Heart left ventricle (tissue), 16 donors: ENCODE results near the gene MCUB. TPM values are rescaled to one million over a fixed set of nuclear protein-coding genes. Genes with fewer than 3 reads are reported as not detected.

ENCODE experiments used
- ATAC-seq, 4 donors: fragments of 200-7000 bp; cut with Tn5 transposase; one replicate each; pipeline ENCODE4 v1.9.1; 2020 to 2022; ENCODE audit warnings: moderate library complexity in 4 of 4, mild to moderate bottlenecking in 3 of 4, moderate number of reproducible peaks in 1 of 4
- DNase-seq, 5 donors: peaks; one replicate each; pipeline ENCODE4 v3.0.0-alpha.2; 2020
- H3K27ac ChIP-seq, 12 donors: fragments of 200-600 bp; sonication (generic) in 4 of 12; one replicate each; pipeline versions ENCODE4 v1.5.0 to v1.8.0; 2016 to 2022; ENCODE audit warnings: mild to moderate bottlenecking in 2 of 12
- H3K27me3 ChIP-seq, 9 donors: fragments of 200-600 bp; sonication (generic) in 2 of 9; one replicate each; pipeline versions ENCODE4 v1.5.1 to v1.8.0; 2016 to 2022; ENCODE audit warnings: mild to moderate bottlenecking in 3 of 9
- H3K36me3 ChIP-seq, 9 donors: fragments of 200-600 bp; sonication (generic) in 2 of 9; one replicate each; pipeline versions ENCODE4 v1.5.0 to v1.8.0; 2018 to 2022; ENCODE audit warnings: mild to moderate bottlenecking in 2 of 9
- H3K4me1 ChIP-seq, 12 donors: fragments of 200-600 bp; sonication (generic) in 4 of 12; one replicate each; pipeline versions ENCODE4 v1.5.0 to v1.8.0; 2016 to 2022; ENCODE audit warnings: mild to moderate bottlenecking in 3 of 12
- H3K4me3 ChIP-seq, 12 donors: fragments of 200-600 bp; sonication (generic) in 4 of 12; one replicate each; pipeline versions ENCODE4 v1.5.0 to v1.8.0; 2017 to 2022; ENCODE audit warnings: mild to moderate bottlenecking in 9 of 12, moderate library complexity in 4 of 12
- H3K9me3 ChIP-seq, 12 donors: fragments of 200-600 bp; sonication (generic) in 4 of 12; one replicate each; pipeline versions ENCODE4 v1.5.0 to v1.8.0; 2016 to 2022; ENCODE audit warnings: mild to moderate bottlenecking in 1 of 12
- CTCF ChIP-seq, 12 donors: fragments of 200-600 bp; sonication (generic) in 4 of 12; IDR thresholded peaks; one replicate each; pipeline versions ENCODE4 v1.5.0 to v1.8.0; 2018 to 2022; ENCODE audit warnings: antibody characterized with exemption in 12 of 12, mild to moderate bottlenecking in 5 of 12
- POLR2A ChIP-seq, 2 donors: fragments of 450-650 bp; IDR thresholded peaks; one replicate each; pipeline ENCODE4 v1.6.1; 2017; ENCODE audit warnings: antibody characterized with exemption in 2 of 2, mild to moderate bottlenecking in 2 of 2, moderate library complexity in 2 of 2
- WGBS, 4 donors: extraction: QIAGEN DNeasy Blood & Tissue Kit in 2 of 4; methylation state at CpG; one replicate each; pipeline versions ENCODE4 v1.1.5 to v1.1.7; 2013 to 2018; 5-methylcytosine and 5-hydroxymethylcytosine counted together
- intact Hi-C, 10 donors: fragments of 100-400 bp; cut with DNase I; formaldehyde crosslinking; loops; one replicate each; pipeline versions ENCODE4 v1.11.1 to v1.14.2; 2022
- polyA plus RNA-seq, 2 donors: library from polyadenylated mRNA; stranded (reverse); fragments of 200-250 nt; gene quantifications; one replicate each; pipeline ENCODE4 v1.2.3, GENCODE V29; 2013
- total RNA-seq, 9 donors: library from RNA; depleted of rRNA in 2 of 9; stranded (reverse); fragments of >200 nt in 2 of 9; fragmentation: NEBNext Ultra II Directional in 3 of 9; extraction: Animal tissue kit (Norgen Biotek cat#: 25700) in 3 of 9; gene quantifications; one replicate each; pipeline versions ENCODE4 v1.1.0 to v1.2.4, GENCODE V29; 2016 to 2023
- donor health status: ischemic (EF 13 %, LVEDD 7.1; RV severe dilation, severe dysfunction).
- donor health status: healthy with polysubstance abuse.
- donor health status: DM: no; HTN: yes; CAD: no.
- donor health status: DM: no; HTN: no; CAD: no.
- donor health status: ischemic (EF 25% LVEDD 6.9; RV normal size, moderate dysfunction).
- donor health status: ischemic (EF 25% LVEDD 5.7; RV mildly dilated, moderate dysfunction).
- donor health status: healthy.
- donor health status: DM: yes; HTN: yes; CAD: no.
- donor health status: ischemic (EF 35%, LVEDD 5.7; RV mildly dilated, moderate dysfunction).
- donor health status: nonischemic (EF 11% LVEDD 7.7; RV severe dilation, severe dysfunction).
- donor health status: DM: yes; HTN: yes; CAD: no.
- donor health status: PGD.
- donor health status: ischemic (EF 29% LVEDD 5.4; RV normal size, mild dysfunction).
- donor health status: nonischemic (EF 23%, LVEDD 6.1; RV moderate dilation, normal function).

MCUB gene
- total and polyA plus RNA-seq, 11 donors = 1.6 to 15.1 (median 4.3) TPM

DNA sequence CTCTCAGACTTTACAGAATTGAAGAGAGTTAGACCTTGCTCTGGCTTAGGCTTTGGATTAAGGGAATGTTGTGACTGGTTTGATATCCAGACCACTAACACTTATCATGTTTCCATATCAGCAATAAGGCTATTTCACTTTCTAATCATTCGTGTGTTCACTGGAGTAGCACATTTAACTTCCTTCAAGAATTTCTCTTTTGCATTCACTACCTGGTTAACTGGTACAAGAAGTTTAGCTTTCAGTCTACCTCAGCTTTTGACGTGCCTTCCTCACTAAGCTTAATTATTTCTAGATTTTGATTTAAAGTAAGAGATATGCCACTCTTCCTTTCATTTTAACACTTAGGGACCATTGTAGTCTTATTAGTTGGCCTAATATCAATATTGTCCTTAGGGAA, 80.6 kb downstream of the MCUB start:
- H3K36me3 ChIP-seq = no peaks in the 10 kb centered on the region
- H3K4me1 ChIP-seq = no peaks in the 10 kb centered on the region
- no peak for TF ChIP-seq CTCF (IDR thresholded peaks at IDR 0.05)
- no peak for TF ChIP-seq POLR2A (IDR thresholded peaks at IDR 0.05)
- WGBS, 4 donors = 83 to 92% (median 86%) methylated on average over 2 of the region's 2 CpGs
- no peak for ATAC-seq
- intact Hi-C loops = no loop called here
- DNase-seq = no peak
- no peak overlapping the region for H3K27ac ChIP-seq
- peaks cover 0 to 19% (median 0%) of the 10 kb centered on the region in 12 donors for H3K9me3 ChIP-seq
- no peaks in the 10 kb centered on the region for H3K27me3 ChIP-seq
- no peak overlapping the region for H3K4me3 ChIP-seq

GRCh38 chr4:109645874-109646710, 86.0 kb downstream of the MCUB start:
- H3K4me1 ChIP-seq = peaks cover 0 to 9% (median 0%) of the 10 kb centered on the region in 12 donors
- no peaks in the 10 kb centered on the region for H3K36me3 ChIP-seq
- DNase-seq (no peak), ATAC-seq (peak in 1 of 4 donors; percentile 33)
- intact Hi-C loops = no loop called here
- peaks cover 0 to 14% (median 0%) of the 10 kb centered on the region in 12 donors for H3K9me3 ChIP-seq
- H3K4me3 ChIP-seq = no peak overlapping the region
- no peaks in the 10 kb centered on the region for H3K27me3 ChIP-seq
- H3K27ac ChIP-seq = no peak overlapping the region
- 72 to 79% (median 73%) methylated on average over 7 of the region's 7 CpGs for WGBS, 4 donors
- no peak for TF ChIP-seq POLR2A (IDR thresholded peaks at IDR 0.05)
- no peak for TF ChIP-seq CTCF (IDR thresholded peaks at IDR 0.05)

- no peak for ATAC-seq
- no peak for DNase-seq
- peaks cover 0 to 9% (median 0%) of the 10 kb centered on the region in 12 donors for H3K4me1 ChIP-seq
- peaks cover 0 to 30% (median 7%) of the 10 kb centered on the region in 12 donors for H3K9me3 ChIP-seq
- H3K4me3 ChIP-seq = no peak overlapping the region
- peak overlapping the region in 1 of 12 donors; percentile 70 for H3K27ac ChIP-seq
- TF ChIP-seq CTCF (IDR thresholded peaks at IDR 0.05) (no peak), POLR2A (IDR thresholded peaks at IDR 0.05) (no peak)
- WGBS, 4 donors = 69 to 75% (median 70%) methylated on average over 5 of the region's 5 CpGs
- no peaks in the 10 kb centered on the region for H3K27me3 ChIP-seq
- intact Hi-C loops = no loop called here
- no peaks in the 10 kb centered on the region for H3K36me3 ChIP-seq
Measured at GRCh38 chr4:109648266-109648996, 88.4 kb downstream of the MCUB start.

DNA sequence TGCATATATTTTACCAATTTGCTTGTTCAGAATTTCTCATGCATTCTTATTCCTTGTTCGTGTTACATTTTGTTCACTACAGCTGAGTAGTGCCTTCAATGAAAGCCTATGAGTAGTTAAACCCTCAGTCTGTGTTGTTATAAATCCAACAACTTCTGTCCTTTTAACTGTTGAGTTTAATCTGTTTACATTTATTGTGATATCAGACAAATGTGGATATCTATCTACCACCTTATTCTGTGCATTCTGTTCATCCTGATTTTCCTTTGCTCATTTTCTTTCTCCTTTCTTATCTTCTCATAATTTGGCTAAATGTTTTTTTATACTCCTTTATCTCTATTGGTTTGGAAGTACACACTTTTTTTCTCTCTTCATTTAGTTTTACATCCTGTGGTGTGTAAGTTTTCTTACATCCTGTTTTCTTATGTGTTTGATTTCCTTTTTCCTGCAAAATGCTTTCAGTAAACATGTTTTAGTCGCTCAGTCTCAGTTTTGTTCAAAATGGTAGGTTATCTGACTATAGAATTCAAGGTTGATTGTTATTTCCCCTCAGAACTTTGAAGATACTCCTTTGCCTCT, 89.0 kb downstream of the MCUB start:
- H3K4me1 ChIP-seq = peaks cover 0 to 9% (median 0%) of the 10 kb centered on the region in 12 donors
- H3K9me3 ChIP-seq = peaks cover 0 to 32% (median 7%) of the 10 kb centered on the region in 12 donors
- 78 to 83% (median 80%) methylated on average over 2 of the region's 2 CpGs for WGBS, 4 donors
- H3K27ac ChIP-seq = peak overlapping the region in 1 of 12 donors; percentile 70
- no peaks in the 10 kb centered on the region for H3K27me3 ChIP-seq
- TF ChIP-seq CTCF (IDR thresholded peaks at IDR 0.05) (no peak), POLR2A (IDR thresholded peaks at IDR 0.05) (no peak)
- no peaks in the 10 kb centered on the region for H3K36me3 ChIP-seq
- intact Hi-C loops = no loop called here
- DNase-seq (no peak), ATAC-seq (no peak)
- no peak overlapping the region for H3K4me3 ChIP-seq
